Endothelial cell of umbilical vein (primary cell): Measurements from ENCODE around the gene ADAM8. TPM values are rescaled to one million over a fixed set of nuclear protein-coding genes. Genes with fewer than 3 reads are reported as not detected.

Source experiments
- BruUV-seq: library from RNA; stranded (reverse); fragments of 400-500 nt; replicated peaks from 2 replicates; lab custom pipeline; 2021; lab: Mats Ljungman, UMichigan
- CTCF ChIA-PET: fragments of 300-600, 350-600 bp; sonication (Branson Sonifier 250); formaldehyde crosslinking; loops from one replicate; lab custom pipeline; 2021; ENCODE audit warnings: antibody characterized with exemption, inconsistent platforms; lab: Charles Lee
- POLR2A ChIA-PET: fragments of 300-600, 350-600 bp; sonication (Branson Sonifier 250); formaldehyde crosslinking; loops from one replicate; lab custom pipeline; 2021; ENCODE audit warnings: antibody characterized with exemption, inconsistent platforms; lab: Charles Lee
- DNase-seq: peaks from one replicate; pipeline ENCODE4 v3.0.0-alpha.2; 2011; ENCODE audit warnings: low read depth, low spot score
- FAIRE-seq: peaks from 2 replicates; lab custom pipeline; 2011; peaks lifted over from hg19 to GRCh38; lab: Jason Lieb, UNC
- H2AFZ ChIP-seq: 2 replicates; pipeline ENCODE4 v1.6.0; 2012; ENCODE audit warnings: low read depth, low read length, control low read depth, inconsistent platforms
- H3K27ac ChIP-seq: 2 replicates; pipeline ENCODE4 v1.5.1; 2011; ENCODE audit warnings: low read depth, mild to moderate bottlenecking, control low read depth, low read length, moderate library complexity; ENCODE audit not compliant: insufficient read depth
- H3K27me3 ChIP-seq, 2 experiments: 2 replicates each; pipeline versions ENCODE4 v1.6.0 to v1.6.1; 2011; ENCODE audit warnings: low read length in 2 of 2, mixed read lengths in 1 of 2; ENCODE audit not compliant: control insufficient read depth in 2 of 2, insufficient read depth in 2 of 2
- H3K36me3 ChIP-seq, 2 experiments: 2 replicates in 1 of 2; 3 replicates in 1 of 2; pipeline ENCODE4 v1.5.1; 2011; ENCODE audit warnings: low read length in 2 of 2, mild to moderate bottlenecking in 1 of 2, moderate library complexity in 1 of 2; ENCODE audit not compliant: control insufficient read depth in 2 of 2, insufficient read depth in 2 of 2; ENCODE audit errors: extremely low read depth in 1 of 2
- H3K4me1 ChIP-seq: 3 replicates; pipeline ENCODE4 v1.5.1; 2011; ENCODE audit warnings: mild to moderate bottlenecking, low read length; ENCODE audit not compliant: control insufficient read depth, insufficient read depth; ENCODE audit errors: extremely low read depth
- H3K4me2 ChIP-seq: 2 replicates; pipeline ENCODE4 v1.6.1; 2011; ENCODE audit warnings: low read length, control low read depth, mixed read lengths; ENCODE audit not compliant: insufficient read depth
- H3K4me3 ChIP-seq, 3 experiments: fragments of 200-600 bp in 1 of 3; sonication (generic), shearing (Covaris generic) in 1 of 3; replicated peaks in 1 of 3; 2 replicates each; pipeline ENCODE4 v1.5.1; 2011 to 2016; ENCODE audit warnings: control low read depth in 3 of 3, low read length in 3 of 3, mild to moderate bottlenecking in 2 of 3, inconsistent platforms in 1 of 3, low read depth in 1 of 3, moderate library complexity in 1 of 3; ENCODE audit not compliant: insufficient read depth in 1 of 3
- H3K79me2 ChIP-seq: 2 replicates; pipeline ENCODE4 v1.6.0; 2012; ENCODE audit warnings: low read length, inconsistent platforms; ENCODE audit not compliant: control insufficient read depth, insufficient read depth
- H3K9ac ChIP-seq: replicated peaks from 2 replicates; pipeline ENCODE3; 2011; ENCODE audit warnings: low read length, control low read depth; ENCODE audit not compliant: insufficient read depth; ENCODE audit errors: extremely low read depth
- H3K9me1 ChIP-seq: replicated peaks from 3 replicates; pipeline ENCODE4 v1.6.0; 2011; ENCODE audit warnings: mild to moderate bottlenecking, low read length; ENCODE audit not compliant: control insufficient read depth, insufficient read depth; ENCODE audit errors: extremely low read depth
- H3K9me3 ChIP-seq: replicated peaks from 2 replicates; pipeline ENCODE4 v1.5.1; 2012; ENCODE audit warnings: low read length, inconsistent platforms; ENCODE audit not compliant: control insufficient read depth, insufficient read depth
- H4K20me1 ChIP-seq: replicated peaks from 2 replicates; pipeline ENCODE3; 2011; ENCODE audit warnings: mild to moderate bottlenecking, low read length; ENCODE audit not compliant: control insufficient read depth, insufficient read depth; ENCODE audit errors: extremely low read depth
- EZH2 ChIP-seq: IDR thresholded peaks from 2 replicates; pipeline ENCODE4 v1.6.1; 2012; ENCODE audit warnings: borderline replicate concordance, low read depth, mild to moderate bottlenecking, moderate library complexity, low read length, inconsistent platforms; ENCODE audit not compliant: severe bottlenecking
- FOS ChIP-seq: IDR thresholded peaks from 2 replicates; pipeline ENCODE4 v1.6.1; 2011; ENCODE audit warnings: mild to moderate bottlenecking, low read length, moderate library complexity, borderline replicate concordance; ENCODE audit not compliant: insufficient read depth
- GATA2 ChIP-seq: IDR thresholded peaks from 2 replicates; pipeline ENCODE4 v1.7.0; 2011; ENCODE audit warnings: low read depth, mild to moderate bottlenecking, moderate library complexity, mixed read lengths, low read length; ENCODE audit not compliant: insufficient read length, insufficient read depth
- JUN ChIP-seq: IDR thresholded peaks from 2 replicates; pipeline ENCODE4 v1.6.1; 2011; ENCODE audit warnings: borderline replicate concordance, low read depth; ENCODE audit not compliant: insufficient read length, insufficient read depth
- MAX ChIP-seq: IDR thresholded peaks from 2 replicates; pipeline ENCODE4 v1.6.1; 2011; ENCODE audit not compliant: insufficient read depth, insufficient read length
- MYC ChIP-seq: IDR thresholded peaks from one replicate; pipeline ENCODE4 v1.6.1; 2011; ENCODE audit warnings: mild to moderate bottlenecking, low read depth, low read length
- POLR2A ChIP-seq: IDR thresholded peaks from 2 replicates; pipeline ENCODE4 v1.6.1; 2012; ENCODE audit warnings: low read depth, mild to moderate bottlenecking, control low read depth, low read length
- POLR2AphosphoS5 ChIP-seq: IDR thresholded peaks from 2 replicates; pipeline ENCODE4 v1.6.1; 2012; ENCODE audit warnings: low read depth, mild to moderate bottlenecking, control low read depth, low read length, moderate library complexity; ENCODE audit not compliant: insufficient read depth
- dilution Hi-C: fragments of 300-500 bp; cut with MboI; formaldehyde crosslinking; loops from one replicate; pipeline ENCODE4 v1.15.0; 2019; ENCODE audit warnings: low sequenced_read_pairs; ENCODE audit not compliant: extremely low pct_ligation_motif_present
- intact Hi-C: fragments of 100-400 bp; cut with micrococcal nuclease; formaldehyde crosslinking; loops from one replicate; pipeline ENCODE4 v1.10.0; 2022
- polyA plus RNA-seq, 4 experiments: library from polyadenylated mRNA; depleted of rRNA in 3 of 4; stranded (reverse) in 3 of 4; unstranded in 1 of 4; fragments of >200 nt; gene quantifications; 2 replicates each; pipeline versions ENCODE4 v1.2.1 to v1.2.3, GENCODE V29; 2011 to 2012; ENCODE audit warnings: missing spikeins in 1 of 4
- total RNA-seq: library from RNA; stranded (reverse); gene quantifications from 2 replicates; pipeline ENCODE4 v1.2.3, GENCODE V29; 2021
- TF ChIP-seq, protein P1 (sequence below), 2 donors: IDR thresholded peaks; 1 replicate in 1 of 2; 2 replicates in 1 of 2; pipeline ENCODE4 v1.5.1; 2011; ENCODE audit warnings: low read length in 2 of 2, mild to moderate bottlenecking in 2 of 2, moderate library complexity in 2 of 2, control low read depth in 1 of 2, inconsistent platforms in 1 of 2, low read depth in 1 of 2; ENCODE audit not compliant: insufficient read depth in 1 of 2; ENCODE audit errors: extremely low read depth in 1 of 2

The ADAM8 gene
- total and polyA plus RNA-seq, 2 donors (not counting 3 experiments of a cell fraction or from before 2014, with no cell fraction given) = 0.51 to 0.55 TPM

DNA sequence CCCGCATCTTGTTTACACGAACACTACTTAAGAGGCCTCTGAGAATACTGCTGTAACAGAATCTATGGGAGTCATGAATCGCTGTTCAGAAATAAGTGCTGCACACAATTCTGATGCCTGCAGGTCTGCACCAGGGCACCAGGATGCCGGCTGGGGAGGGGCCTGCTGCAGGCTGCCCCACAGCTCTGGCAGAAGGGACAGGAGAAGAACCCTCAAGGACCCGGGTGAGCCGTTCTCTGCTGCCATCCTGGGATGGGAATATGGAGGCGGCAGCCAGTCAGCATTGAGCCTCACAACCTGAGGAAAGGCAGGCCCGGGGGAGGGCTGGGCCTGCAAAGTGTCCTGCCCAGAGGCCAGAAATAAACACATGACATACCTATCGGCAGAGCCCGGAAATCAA, 20.8 kb upstream of the ADAM8 start:
- dilution Hi-C loops = no loop called here
- BruUV-seq = no TSS peak

GRCh38 chr10:133295426-133296320, 19.0 kb upstream of the ADAM8 start:
- Histone ChIP-seq H3K36me3 (peaks cover under 1 to 43% of the 10 kb centered on the region in 2 experiments), H3K27me3 (no peaks in the 10 kb centered on the region), H3K4me3 (no peak overlapping the region), H3K79me2 (no peaks in the 10 kb centered on the region), H3K9me3 (no peaks in the 10 kb centered on the region), H2AFZ (no peak overlapping the region), H3K27ac (no peak overlapping the region), H3K4me1 (peaks cover 12% of the 10 kb centered on the region), H3K9me1 (no peaks in the 10 kb centered on the region), H3K9ac (no peak overlapping the region), H4K20me1 (no peaks in the 10 kb centered on the region), H3K4me2 (no peak overlapping the region)
- intact Hi-C loops (no loop called here), dilution Hi-C loops (no loop called here)
- FAIRE-seq (no peak), DNase-seq (no peak)
- ChIA-PET POLR2A (no interaction called here), CTCF (interaction anchor here (0.7 to 1.1 kb wide), 2 partner anchors 12 to 356 kb away, joined by 3 to 4 read pairs; no protein-coding TSS in a partner anchor)
- no TSS peak for BruUV-seq
- TF ChIP-seq FOS = no peak
- TF ChIP-seq MAX = no peak
- TF ChIP-seq POLR2A = no peak
- no peak for TF ChIP-seq MYC
- no peak for TF ChIP-seq GATA2
- TF ChIP-seq EZH2 = no peak
- TF ChIP-seq JUN = no peak
- TF ChIP-seq POLR2AphosphoS5 = no peak
- TF ChIP-seq, protein P1, sequence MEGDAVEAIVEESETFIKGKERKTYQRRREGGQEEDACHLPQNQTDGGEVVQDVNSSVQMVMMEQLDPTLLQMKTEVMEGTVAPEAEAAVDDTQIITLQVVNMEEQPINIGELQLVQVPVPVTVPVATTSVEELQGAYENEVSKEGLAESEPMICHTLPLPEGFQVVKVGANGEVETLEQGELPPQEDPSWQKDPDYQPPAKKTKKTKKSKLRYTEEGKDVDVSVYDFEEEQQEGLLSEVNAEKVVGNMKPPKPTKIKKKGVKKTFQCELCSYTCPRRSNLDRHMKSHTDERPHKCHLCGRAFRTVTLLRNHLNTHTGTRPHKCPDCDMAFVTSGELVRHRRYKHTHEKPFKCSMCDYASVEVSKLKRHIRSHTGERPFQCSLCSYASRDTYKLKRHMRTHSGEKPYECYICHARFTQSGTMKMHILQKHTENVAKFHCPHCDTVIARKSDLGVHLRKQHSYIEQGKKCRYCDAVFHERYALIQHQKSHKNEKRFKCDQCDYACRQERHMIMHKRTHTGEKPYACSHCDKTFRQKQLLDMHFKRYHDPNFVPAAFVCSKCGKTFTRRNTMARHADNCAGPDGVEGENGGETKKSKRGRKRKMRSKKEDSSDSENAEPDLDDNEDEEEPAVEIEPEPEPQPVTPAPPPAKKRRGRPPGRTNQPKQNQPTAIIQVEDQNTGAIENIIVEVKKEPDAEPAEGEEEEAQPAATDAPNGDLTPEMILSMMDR (IDR thresholded peaks at IDR 0.05; ENCODE audit: extremely low read depth in 1 of 2, insufficient read depth in 1 of 2, low read depth in 1 of 2, low read length in 2 of 2) = no peak

More for the DNA sequence above, 20.8 kb upstream of the ADAM8 start:
- no peak overlapping the region for H3K4me2 ChIP-seq
- H3K36me3 ChIP-seq = peaks cover 3 to 47% of the 10 kb centered on the region in 2 experiments
- H3K9ac ChIP-seq = no peak overlapping the region
- H3K4me3 ChIP-seq = no peak overlapping the region
- peaks cover 10% of the 10 kb centered on the region for H3K4me1 ChIP-seq
- FAIRE-seq = no peak
- CTCF ChIA-PET = no interaction called here
- POLR2A ChIA-PET = no interaction called here
- peaks cover under 1% of the 10 kb centered on the region for H3K79me2 ChIP-seq
- intact Hi-C loops = no loop called here
- no peaks in the 10 kb centered on the region for H3K9me3 ChIP-seq
- H3K27me3 ChIP-seq = no peaks in the 10 kb centered on the region
- H4K20me1 ChIP-seq = no peaks in the 10 kb centered on the region
- no peaks in the 10 kb centered on the region for H3K9me1 ChIP-seq
- H3K27ac ChIP-seq = no peak overlapping the region
- H2AFZ ChIP-seq = no peak overlapping the region
- TF ChIP-seq MYC (no peak), MAX (no peak), GATA2 (no peak), JUN (no peak), POLR2AphosphoS5 (no peak), EZH2 (no peak)
- DNase-seq = no peak
